ENCODE measurements around the gene ADI1. TPM values are rescaled to one million over a fixed set of nuclear protein-coding genes. Genes with fewer than 3 reads are reported as not detected.

Gene ADI1
- total RNA-seq, 2 donors from 2014 or later, result 18.8 to 22.3 TPM

DNA sequence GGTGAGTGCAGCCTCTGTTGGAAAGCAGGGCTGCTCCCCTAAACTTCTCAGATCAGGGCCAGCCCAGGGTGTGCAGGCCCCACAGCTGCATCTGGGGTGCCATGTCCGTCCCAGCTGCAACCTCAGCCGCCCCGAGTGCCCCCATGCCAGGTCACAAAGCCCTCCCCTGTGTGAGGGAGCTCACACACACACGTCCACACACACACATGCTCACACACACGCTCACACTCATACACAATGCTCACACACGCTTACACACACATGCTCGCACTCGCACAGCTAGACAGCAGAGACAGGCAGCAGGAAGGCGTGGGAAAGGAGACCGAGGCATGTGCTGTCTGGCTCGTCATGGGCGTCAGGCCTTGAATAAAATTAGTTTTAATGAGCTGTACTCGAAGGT lies 55.4 kb downstream of the ADI1 start:
- TF ChIP-seq, protein P1, sequence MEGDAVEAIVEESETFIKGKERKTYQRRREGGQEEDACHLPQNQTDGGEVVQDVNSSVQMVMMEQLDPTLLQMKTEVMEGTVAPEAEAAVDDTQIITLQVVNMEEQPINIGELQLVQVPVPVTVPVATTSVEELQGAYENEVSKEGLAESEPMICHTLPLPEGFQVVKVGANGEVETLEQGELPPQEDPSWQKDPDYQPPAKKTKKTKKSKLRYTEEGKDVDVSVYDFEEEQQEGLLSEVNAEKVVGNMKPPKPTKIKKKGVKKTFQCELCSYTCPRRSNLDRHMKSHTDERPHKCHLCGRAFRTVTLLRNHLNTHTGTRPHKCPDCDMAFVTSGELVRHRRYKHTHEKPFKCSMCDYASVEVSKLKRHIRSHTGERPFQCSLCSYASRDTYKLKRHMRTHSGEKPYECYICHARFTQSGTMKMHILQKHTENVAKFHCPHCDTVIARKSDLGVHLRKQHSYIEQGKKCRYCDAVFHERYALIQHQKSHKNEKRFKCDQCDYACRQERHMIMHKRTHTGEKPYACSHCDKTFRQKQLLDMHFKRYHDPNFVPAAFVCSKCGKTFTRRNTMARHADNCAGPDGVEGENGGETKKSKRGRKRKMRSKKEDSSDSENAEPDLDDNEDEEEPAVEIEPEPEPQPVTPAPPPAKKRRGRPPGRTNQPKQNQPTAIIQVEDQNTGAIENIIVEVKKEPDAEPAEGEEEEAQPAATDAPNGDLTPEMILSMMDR (IDR thresholded peaks at IDR 0.05), result no peak
- no peak for TF ChIP-seq POLR2A (IDR thresholded peaks at IDR 0.05)
- Histone ChIP-seq H3K4me3 (no peak overlapping the region), H3K27ac (no peak overlapping the region), H3K27me3 (no peaks in the 10 kb centered on the region), H3K4me1 (peaks cover 6% of the 10 kb centered on the region), H3K36me3 (replicated peaks in 1 of 2; ENCODE audit: insufficient read depth in 1 of 2, low read depth in 2 of 2) (peaks cover 5 to 23% of the 10 kb centered on the region in 2 donors), H3K9me3 (no peaks in the 10 kb centered on the region)
- intact Hi-C loops (cut with DNase I), result no loop called here
- ATAC-seq, result no peak
- no peak for DNase-seq
- WGBS, 2 donors, result 91% methylated on average over 13 of the region's 13 CpGs

DNA sequence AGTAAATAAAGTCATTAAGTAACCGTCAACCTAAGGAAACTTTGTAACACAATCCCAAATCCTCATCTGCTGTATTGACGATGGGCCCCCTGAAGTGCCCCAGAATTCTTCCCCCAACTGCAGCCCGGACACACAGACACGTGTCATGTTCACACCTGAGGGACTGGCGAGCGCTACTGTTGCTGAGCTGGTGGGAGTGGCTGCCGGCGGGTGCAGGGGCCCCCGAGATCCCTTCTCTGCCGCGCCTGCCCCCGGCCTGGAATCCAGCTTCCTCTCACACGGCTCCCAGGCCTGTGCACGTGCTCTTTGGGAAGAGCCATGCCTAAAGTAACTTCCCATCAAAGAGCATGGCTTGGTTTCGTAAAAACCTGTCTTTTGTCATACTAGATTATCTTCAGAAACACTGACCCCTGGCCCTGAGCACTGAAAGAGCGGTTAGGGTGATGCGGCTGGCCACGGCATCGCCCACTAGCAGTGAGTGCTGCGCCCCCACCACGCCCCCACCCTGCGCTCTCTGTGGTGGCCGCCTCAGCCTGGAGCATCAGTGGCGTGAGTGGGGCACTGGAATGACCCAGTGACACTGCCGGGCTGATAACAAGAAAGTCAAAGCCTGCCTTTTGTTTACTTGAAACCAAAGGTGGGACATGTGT lies 56.0 kb downstream of the ADI1 start:
- 87 to 90% methylated on average over 23 to 25 of the region's 25 CpGs for WGBS, 2 donors
- peaks cover 6% of the 10 kb centered on the region for H3K4me1 ChIP-seq
- intact Hi-C loops (cut with DNase I), result no loop called here
- no peaks in the 10 kb centered on the region for H3K9me3 ChIP-seq
- no peak for ATAC-seq
- no peak overlapping the region for H3K4me3 ChIP-seq
- no peaks in the 10 kb centered on the region for H3K27me3 ChIP-seq
- H3K36me3 ChIP-seq (replicated peaks in 1 of 2; ENCODE audit: insufficient read depth in 1 of 2, low read depth in 2 of 2), result peaks cover 5 to 20% of the 10 kb centered on the region in 2 donors
- DNase-seq, result no peak
- H3K27ac ChIP-seq, result no peak overlapping the region
- TF ChIP-seq, protein P1 (IDR thresholded peaks at IDR 0.05), result no peak
- TF ChIP-seq POLR2A (IDR thresholded peaks at IDR 0.05), result no peak

DNA sequence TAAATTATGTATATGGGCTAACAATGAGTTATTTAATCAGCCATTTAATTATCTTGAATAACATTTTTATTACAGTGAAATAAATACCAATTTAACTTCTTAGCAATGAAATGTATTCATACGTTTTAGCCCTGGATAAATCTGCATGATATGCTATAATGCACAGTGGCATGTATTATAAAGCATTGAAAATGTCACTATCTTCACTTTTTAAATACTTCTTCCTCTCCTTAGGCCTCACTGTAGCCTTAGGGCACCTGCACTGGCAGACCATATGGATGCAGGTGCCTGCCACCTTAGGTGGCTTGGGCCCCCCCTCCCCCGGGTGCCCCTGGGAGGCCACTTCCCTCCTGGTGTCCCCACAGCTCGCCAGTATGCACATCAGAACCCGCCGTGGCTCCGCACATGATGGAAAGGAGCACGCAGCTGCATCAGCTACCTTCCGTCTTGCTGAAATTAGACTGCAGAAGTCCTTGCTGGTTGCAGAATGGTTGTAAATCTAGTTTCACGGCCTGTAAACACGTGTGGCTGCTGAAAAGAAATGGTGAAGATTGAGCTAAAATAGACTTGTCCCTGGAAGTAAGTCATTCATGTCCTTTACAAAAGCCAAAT lies 56.7 kb downstream of the ADI1 start:
- Histone ChIP-seq H3K4me3 (no peak overlapping the region), H3K36me3 (replicated peaks in 1 of 2; ENCODE audit: insufficient read depth in 1 of 2, low read depth in 2 of 2) (peaks cover 5 to 20% of the 10 kb centered on the region in 2 donors), H3K27ac (no peak overlapping the region), H3K27me3 (no peaks in the 10 kb centered on the region), H3K9me3 (no peaks in the 10 kb centered on the region), H3K4me1 (peaks cover 6% of the 10 kb centered on the region)
- DNase-seq, result no peak
- 68 to 69% methylated on average over 10 of the region's 10 CpGs for WGBS, 2 donors
- intact Hi-C loops (cut with DNase I), result no loop called here
- no peak for ATAC-seq
- TF ChIP-seq, protein P1 (IDR thresholded peaks at IDR 0.05), result no peak

DNA sequence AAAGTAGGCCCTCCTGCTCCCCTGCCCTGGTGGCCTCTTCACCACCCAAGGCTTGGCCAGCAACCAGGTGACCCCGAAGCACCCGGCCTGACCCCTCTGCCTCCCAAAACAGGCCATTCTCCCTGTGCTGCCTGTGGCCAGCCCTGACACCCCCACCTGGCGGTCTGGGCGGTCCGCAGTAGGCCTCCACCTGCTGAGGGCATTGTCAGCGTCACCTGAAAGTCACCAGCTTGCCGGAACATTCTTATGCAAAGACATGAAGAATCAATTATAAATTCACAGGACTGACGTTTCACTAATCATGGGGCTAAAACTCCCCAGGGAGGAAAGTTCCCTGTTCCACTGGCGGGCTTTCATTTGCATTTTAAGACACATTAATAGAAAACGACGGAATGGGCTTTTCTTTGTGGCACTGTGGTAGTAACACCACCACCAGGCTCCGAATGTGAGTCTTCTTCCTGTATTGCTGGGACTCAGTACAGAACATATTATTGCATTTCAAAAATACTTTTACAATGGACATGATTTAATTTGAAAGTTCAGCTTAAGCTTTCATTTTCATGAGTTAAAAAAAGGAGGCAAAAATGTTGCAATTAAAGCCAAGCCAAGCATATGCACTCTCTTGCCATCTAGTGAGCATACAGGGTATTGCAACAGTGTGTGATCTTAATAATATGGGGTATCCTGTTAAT lies 57.4 kb downstream of the ADI1 start:
- 71 to 74% methylated on average over 12 of the region's 12 CpGs for WGBS, 2 donors
- H3K27ac ChIP-seq, result no peak overlapping the region

More for the DNA sequence above, 57.4 kb downstream of the ADI1 start:
- peak; percentile 37 for ATAC-seq
- Histone ChIP-seq H3K4me3 (no peak overlapping the region), H3K27me3 (no peaks in the 10 kb centered on the region), H3K36me3 (replicated peaks in 1 of 2; ENCODE audit: insufficient read depth in 1 of 2, low read depth in 2 of 2) (peaks cover 5 to 18% of the 10 kb centered on the region in 2 donors), H3K4me1 (peaks cover 6% of the 10 kb centered on the region), H3K9me3 (no peaks in the 10 kb centered on the region)
- TF ChIP-seq, protein P1 (IDR thresholded peaks at IDR 0.05), result peak in 6 of 7 experiments; percentile 65 to 99 (median 84)
- no peak for TF ChIP-seq POLR2A (IDR thresholded peaks at IDR 0.05)
- DNase-seq, result peak in 1 of 4 donors; percentile 39
- intact Hi-C loops (cut with DNase I), result no loop called here

Data from body of pancreas (tissue), 4 donors.